ENCODE measurements around the gene OPRD1. TPM values are rescaled to one million over a fixed set of nuclear protein-coding genes. Genes with fewer than 3 reads are reported as not detected.
"Not testable (repeated sequence)": the region's sequence is repeated elsewhere in the genome, so short reads cannot be mapped to it uniquely, and the experiment has no call there.

The OPRD1 gene
- total RNA-seq, 1 donor from 2014 or later: not detected

DNA sequence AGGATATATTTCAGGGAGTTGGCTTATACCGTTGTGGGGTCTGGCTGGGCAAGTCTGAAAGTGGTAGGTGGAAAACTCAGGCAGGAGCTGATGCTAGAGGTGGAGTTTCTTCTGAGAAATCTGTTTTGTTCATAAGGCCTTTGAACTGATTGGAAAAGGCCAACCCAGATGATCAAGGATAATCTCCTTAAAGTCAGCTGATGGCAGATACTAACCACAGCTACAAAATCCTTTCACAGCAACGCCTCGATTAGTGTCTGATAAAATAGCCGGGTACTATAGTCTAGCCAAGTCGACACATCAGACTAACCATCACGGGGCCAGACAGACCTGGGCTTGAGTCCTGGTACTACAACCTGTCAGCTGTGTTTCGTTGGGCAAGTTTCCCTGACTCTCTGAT, 21.4 kb downstream of the OPRD1 start:
- no peak for DNase-seq
- no peak for ATAC-seq
- intact Hi-C loops (cut with micrococcal nuclease): no loop called here

DNA sequence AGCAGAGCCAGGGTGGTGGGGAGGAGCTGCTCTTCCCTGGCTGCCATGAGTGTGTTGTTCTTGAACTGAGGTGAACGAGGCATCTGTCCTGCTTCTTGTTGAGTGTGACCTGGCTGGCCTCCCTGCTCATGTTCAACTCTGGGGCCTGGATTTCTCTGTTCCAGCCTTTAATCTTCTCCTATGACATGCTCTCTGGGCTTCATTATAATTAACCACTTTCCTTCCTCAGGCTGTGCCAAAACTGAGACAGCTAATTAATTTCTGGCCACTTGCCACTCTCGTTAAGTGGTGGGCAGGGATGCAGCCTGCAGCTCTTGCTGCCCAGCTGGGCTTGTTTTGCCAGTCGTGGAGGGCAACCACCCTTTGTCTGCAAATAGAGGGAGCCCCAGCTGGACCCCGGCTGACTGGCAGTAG, 23.3 kb downstream of the OPRD1 start:
- peak; percentile 87 for ATAC-seq
- intact Hi-C loops (cut with micrococcal nuclease): no loop called here
- no peak for DNase-seq

DNA sequence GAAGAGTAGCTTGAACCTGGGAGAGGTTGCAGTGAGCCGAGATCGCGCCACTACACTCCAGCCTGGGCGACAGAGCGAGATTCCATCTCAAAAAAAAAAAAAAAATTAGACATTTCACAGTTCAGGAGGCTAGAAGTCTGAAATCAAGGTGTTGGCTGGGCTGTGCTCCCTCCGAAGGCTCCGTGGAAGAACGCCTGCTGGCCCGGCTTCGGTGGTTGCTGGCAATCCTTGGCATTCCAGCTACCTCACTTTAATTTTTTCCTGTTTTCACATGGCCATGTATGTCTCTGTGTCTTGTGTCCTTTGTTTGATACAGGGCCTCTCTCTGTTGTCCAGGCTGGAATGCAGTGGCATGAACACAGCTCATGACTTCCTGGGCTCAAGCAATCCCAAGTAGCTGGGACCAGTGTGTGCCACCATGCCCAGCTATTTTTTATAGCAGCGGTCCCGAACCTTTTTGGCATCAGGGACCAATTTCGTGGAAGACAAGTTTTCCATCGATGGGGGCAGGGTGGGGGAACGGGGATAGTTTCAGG, 24.5 kb downstream of the OPRD1 start:
- no peak for ATAC-seq
- DNase-seq: no peak
- intact Hi-C loops (cut with micrococcal nuclease): no loop called here

DNA sequence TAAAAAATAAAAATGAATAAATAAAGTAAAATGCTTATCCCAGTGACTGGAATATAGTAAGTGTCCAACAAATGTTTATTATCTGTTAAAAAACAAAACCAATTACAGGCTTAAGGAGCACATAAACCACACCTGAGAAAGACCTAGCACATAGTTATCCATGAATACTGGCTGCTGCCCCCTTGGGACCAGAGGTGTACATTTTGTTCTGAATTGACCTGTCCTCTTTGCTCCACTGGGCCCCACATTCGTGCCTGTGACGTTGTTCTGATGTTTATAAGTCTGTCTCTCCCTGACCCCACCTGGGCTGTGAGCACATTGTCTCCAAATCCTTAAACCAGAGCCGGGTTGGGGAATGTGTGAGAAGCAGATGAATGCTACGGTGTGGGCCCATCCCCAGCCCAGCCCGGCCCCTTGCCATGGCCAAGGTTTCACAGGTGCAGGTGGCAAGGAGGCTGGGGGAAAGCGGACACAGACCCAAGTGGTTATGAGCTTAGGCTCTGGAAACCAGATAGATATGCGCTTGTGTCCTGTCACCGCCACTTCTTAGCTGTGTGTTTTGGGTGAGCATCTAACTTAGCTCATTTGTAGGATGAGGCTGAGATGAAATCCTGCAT, 29.1 kb downstream of the OPRD1 start:
- intact Hi-C loops (cut with micrococcal nuclease): no loop called here
- DNase-seq (no peak), ATAC-seq (no peak)

DNA sequence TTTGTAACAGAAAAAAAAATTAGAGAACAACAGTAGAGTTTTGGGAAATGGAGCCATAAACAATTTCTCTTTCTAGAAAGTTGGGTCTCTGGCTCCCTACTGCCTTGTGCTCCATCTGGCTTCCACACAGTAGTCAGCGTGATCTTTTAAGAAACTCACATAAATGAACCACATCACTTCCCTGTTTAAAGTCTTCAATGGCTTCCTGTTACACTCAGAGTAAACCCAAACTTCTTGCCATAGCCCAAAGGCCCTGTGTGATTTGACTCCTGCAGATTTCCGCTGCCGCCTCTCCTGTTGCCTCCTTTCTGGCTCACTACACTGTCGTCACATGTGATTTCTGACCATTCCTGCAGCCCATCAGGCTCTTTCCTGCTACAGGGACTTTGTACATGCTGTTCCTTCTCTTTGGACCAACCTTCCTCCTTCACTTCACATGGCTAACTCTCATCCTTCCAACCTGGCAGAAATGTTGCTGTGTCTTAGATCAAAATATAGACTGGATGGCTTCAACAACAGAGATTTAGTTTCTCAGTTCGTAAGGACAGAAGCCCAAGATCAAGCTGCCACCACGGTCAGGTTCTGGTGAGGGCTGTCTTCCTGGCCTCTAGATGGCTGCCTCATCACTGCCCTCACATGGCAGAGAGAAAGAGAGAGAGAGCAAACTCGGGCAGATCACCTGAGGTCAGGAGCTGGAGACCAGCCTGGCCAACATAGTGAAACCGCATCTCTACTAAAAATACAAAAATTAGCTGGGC, 34.0 kb downstream of the OPRD1 start:
- ATAC-seq: no peak
- intact Hi-C loops (cut with micrococcal nuclease): no loop called here
- DNase-seq: no peak

DNA sequence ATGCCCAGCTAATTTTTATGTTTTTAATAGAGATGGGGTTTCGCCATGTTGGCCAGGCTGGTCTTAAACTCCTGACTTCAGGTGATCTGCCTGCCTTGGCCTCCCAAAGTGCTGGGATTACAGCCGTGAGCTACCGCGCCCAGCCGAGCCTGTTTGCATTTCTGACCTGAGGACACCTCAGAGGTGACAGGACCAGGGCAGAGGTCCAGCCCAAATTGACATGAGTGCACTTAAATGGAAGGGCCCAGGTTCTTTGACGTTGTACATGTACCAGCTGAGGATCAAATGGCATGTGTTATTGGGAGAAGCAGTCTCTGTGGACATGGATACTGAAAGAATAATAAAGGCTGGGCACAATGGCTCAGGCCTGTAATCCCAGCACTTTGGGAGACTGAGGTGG, 35.2 kb downstream of the OPRD1 start:
- intact Hi-C loops (cut with micrococcal nuclease); DNase-seq; ATAC-seq: not testable (repeated sequence)

DNA sequence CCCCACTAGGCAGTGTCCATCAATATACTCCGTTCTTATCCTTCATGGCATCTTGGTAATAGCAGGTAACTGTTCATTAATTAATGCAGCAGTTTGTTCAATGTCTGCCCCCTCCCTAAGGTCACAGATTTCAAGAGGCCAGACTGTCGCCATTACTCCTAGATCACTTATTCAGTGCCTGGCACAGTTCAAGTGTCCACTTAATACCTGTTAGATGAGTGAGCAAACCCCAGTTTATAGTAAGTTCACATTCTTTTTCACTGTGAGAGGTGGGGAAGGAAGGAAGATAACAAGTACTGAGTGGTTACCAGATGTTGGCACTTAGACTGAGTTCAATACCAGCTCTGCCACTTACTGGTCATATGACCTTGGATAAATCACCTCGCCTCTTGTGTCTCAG, 36.4 kb downstream of the OPRD1 start:
- DNase-seq: no peak
- intact Hi-C loops (cut with micrococcal nuclease): no loop called here

DNA sequence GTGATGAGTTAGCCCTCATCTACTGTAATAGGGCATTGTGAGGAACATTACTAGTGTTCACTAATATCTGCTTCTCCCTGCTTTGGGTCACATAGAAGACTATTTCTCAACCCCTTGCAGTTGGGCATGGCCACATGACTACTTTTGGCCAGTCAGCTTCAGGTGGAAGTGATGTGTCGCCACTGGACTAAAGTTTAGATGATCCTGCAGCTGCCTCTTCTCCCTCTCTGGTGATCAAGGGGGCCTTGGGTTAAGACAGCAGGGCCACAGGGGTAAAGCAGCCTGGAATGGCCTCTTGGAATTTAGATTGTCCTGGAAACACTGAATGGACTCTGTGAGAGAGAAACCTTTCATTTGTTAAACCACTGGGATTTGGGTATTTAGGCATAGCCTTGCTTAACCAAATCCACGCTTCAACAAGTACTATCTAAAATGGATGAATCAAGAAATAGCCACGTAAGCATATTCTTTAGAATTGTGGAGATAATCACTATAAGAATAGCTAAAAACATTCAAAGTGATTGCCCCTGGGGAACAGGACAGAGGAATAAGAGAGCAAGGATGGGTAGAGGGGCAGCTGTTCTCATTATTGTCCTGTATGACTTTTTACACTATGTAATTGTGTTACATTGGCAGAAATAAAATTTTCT, 41.2 kb downstream of the OPRD1 start:
- intact Hi-C loops (cut with micrococcal nuclease): no loop called here
- no peak for ATAC-seq
- DNase-seq: no peak

More for the DNA sequence above, 36.4 kb downstream of the OPRD1 start:
- ATAC-seq: no peak

DNA sequence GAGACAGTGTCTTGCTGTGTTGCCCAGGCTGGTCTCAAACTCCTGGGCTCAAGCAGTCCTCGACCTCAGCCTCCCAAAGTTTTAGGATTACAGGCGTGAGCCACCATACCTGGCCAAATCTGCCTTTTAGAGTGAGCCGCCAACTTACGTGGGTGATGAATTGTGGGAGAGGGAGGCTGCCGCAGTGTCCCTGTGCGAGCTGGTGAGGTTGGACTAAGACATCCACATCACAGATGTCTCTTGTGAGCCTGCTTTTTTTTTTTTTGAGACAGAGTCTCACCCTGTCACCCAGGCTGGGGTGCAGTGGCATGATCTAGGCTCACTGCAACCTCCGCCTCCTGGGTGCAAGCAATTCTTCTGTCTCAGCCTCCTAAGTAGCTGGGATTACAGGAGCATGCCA, 42.4 kb downstream of the OPRD1 start:
- DNase-seq; intact Hi-C loops (cut with micrococcal nuclease); ATAC-seq: not testable (repeated sequence)

DNA sequence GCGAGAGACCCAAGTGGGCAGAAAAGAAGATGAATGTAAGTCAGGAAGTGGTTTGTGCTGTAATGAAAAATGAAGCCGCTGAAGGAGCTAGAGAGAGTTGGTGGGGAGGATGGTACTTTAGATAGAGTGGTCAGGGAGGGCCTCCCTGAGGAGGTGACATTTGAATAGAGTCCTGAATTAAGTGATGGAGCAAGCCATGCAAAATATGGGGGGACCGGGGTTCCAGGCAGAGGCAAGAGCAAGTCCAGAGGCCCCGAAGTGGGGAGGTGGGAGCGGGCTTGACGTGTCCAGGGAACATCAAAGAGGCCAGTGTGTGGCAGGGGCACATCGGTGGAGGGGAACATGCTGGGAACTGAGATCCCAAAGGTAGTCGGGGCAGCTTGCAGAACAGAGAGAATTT, 43.1 kb downstream of the OPRD1 start:
- ATAC-seq (no peak), DNase-seq (no peak)
- intact Hi-C loops (cut with micrococcal nuclease): no loop called here

DNA sequence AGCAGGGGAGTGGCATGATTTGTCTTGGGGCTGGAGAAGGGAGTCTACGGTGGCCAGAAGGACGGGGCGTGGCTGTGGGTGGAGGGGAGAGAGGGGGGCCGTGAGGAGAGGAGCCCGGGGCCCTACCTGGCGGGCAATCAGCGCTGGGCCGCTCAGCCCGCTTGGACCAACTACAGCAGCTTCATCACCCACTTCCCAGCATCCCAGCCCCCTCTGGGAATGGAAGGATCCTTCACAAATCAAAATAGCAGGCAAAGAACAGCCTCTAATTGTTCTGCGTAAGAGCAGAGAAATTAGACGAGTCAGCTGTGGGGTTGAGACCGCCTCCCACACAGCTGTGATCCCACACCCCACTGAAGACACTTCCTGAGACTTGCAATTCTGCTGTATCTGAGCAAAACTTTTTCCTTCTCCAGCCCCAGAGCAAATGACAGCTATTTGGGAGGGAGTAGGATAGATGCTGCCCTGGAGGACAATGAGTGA, 43.5 kb downstream of the OPRD1 start:
- ATAC-seq: no peak
- no peak for DNase-seq
- intact Hi-C loops (cut with micrococcal nuclease): no loop called here

DNA sequence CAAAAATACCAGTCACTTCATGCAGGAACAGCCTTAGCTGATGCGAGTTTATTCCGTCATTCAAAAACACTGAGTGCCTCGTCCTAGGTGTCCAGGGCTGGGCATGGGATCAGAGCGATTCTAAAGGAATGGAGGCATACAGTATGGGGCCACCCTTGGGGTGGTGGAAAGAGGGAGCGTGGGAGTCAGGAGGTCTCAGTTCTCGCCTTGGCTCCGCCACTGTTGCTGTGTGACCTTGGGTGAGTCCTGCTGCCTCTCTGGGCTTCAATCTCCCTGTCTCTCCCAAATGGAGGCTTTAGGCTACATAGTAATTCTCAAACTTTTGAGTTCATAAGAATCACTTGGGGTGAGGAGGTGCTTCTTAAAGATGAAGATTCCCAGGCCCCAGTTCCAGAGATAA, 44.0 kb downstream of the OPRD1 start:
- ATAC-seq (no peak), DNase-seq (no peak)
- intact Hi-C loops (cut with micrococcal nuclease): no loop called here

DNA sequence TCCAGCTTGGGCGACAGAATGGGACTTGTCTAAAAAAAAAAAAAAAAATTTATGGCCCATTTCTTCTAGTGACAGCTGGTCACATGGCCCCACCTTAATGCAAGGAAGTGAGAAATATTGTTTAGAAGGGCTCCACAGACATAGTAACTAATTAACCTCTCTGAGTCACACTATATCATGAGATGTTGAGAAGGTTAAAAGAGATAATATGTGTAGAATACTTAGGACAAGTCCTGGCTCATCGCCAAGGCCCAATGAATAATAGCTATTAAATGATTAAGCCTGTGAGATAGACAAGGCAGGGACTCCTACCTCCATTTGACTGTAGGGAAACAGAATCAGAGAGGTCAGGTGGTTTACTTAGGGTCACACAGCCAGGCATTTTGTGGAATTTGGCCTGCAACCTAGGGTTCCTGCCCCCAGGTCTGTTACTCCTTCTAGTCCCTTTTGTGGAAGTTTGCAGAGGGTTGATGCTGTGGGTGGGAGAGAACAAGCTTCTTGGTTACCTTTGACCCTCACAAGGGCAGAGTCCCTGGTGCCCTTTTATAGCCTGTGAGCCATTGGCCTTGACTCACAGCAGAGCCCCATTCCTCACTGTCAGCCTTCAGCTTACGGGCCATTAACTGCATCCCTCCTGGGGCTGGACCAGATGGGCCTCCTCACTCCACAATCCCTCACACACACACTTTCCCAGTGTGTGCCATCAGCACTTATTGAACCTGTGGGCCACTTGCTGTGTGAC, 48.5 kb downstream of the OPRD1 start:
- no peak for DNase-seq
- intact Hi-C loops (cut with micrococcal nuclease): no loop called here
- ATAC-seq: no peak

DNA sequence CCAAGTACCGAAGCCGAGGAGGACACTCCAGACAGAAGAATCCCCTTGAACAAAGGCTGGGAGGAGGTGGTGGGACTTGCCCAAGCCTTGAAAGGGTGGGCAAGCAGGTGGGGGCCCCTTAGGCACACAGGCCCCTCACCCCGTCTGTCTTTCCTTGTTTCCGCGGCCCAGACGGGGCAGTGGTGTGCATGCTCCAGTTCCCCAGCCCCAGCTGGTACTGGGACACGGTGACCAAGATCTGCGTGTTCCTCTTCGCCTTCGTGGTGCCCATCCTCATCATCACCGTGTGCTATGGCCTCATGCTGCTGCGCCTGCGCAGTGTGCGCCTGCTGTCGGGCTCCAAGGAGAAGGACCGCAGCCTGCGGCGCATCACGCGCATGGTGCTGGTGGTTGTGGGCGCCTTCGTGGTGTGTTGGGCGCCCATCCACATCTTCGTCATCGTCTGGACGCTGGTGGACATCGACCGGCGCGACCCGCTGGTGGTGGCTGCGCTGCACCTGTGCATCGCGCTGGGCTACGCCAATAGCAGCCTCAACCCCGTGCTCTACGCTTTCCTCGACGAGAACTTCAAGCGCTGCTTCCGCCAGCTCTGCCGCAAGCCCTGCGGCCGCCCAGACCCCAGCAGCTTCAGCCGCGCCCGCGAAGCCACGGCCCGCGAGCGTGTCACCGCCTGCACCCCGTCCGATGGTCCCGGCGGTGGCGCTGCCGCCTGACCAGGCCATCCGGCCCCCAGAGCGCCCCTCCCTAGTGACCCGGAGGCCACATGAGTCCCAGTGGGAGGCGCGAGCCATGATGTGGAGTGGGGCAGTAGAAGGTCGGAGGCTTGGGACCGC, 50.8 kb downstream of the OPRD1 start:
- intact Hi-C loops (cut with micrococcal nuclease): no loop called here

DNA sequence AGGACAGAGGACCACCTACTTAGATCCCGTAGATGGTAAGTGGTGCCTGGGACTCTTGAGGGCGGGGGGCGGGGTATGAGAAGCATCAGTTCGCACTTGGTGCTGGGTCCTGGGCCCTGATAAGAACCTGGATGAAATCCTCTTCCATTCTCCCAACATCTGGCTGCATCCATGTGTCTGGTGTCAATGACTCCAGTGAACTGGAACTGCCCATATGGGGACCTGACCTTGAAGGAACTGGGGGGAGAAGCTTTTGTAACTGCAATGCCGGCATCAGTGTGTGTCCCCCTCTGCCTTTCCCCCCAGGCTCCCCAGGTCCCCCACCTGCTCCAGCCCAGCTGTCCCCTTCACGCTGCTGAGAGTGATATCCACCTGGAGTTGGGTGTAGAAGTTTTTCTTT, 52.7 kb downstream of the OPRD1 start:
- intact Hi-C loops (cut with micrococcal nuclease): no loop called here
- DNase-seq: no peak
- no peak for ATAC-seq

More for the DNA sequence above, 50.8 kb downstream of the OPRD1 start:
- no peak for ATAC-seq
- DNase-seq: no peak

DNA sequence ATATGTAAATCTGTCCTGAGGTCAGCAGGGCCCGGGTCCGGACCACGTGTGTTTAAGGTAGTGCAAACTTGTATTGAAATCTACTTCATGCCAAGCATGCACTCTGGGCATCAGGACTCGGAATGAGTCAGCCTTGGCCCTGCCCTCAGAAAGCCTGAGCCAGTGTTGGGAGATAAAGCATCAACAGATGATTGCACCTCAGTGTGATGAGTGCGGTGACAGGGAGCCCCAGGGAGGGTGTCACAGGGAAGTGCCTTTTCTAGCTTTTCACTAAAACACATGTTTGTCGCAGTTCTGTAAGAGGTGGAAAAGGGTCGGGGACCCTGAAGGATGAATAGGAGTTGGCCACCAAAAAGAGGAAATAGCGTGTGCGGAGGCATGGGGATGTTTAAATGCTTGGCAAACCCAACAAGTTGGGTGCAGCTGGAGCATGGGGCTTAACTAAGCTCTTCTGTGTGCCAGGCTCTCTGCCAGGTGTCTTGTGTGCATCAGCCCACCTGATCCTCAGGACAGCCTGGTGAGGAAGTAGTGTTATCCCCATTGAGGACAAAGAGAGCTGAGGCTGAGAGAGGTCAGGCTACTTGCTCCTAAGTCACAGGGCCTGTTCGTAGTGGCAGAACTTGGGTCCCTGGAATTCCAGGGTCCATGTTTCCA, 54.2 kb downstream of the OPRD1 start:
- DNase-seq (no peak), ATAC-seq (no peak)
- intact Hi-C loops (cut with micrococcal nuclease): no loop called here

DNA sequence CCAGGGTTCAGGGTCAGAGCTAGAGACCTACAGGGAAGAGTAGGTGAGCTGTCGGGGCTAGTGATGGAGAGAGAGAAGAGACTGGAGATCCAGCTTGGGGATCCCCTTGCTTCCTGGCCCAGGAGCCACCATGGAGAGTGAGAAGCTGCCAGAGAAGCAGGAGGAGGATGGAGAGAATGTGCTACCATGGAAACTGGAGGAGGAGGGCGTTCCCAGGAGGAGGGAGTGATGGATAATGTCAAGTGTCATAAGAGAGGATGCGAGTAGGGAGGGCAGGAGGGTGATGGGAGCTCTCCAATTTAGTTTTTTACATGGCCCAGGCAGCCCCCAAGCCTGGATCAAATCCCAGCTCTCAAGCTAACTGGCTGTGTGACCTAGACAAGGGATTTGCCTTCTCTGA, 55.9 kb downstream of the OPRD1 start:
- no peak for ATAC-seq
- no peak for DNase-seq
- intact Hi-C loops (cut with micrococcal nuclease): no loop called here

DNA sequence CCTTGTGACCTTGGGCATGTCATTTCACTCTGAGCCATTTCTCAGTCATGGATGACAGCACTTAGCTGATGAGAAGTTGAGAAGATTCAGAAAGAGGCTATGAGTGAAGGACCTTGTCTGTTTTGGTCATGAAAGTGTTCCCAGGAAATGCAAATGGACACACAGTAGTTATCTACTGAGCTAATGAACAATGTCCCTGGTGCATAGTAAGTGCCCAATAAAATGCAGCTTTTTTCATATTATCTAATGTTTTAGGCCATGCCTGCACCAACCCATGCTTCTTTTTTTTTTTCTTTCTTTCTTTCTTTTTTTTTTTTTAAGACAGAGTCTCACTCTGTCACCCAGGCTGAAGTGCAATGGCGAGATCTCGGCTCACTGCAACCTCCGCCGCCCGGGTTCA, 58.0 kb downstream of the OPRD1 start:
- no peak for ATAC-seq
- intact Hi-C loops (cut with micrococcal nuclease): loop anchor here (5.0 kb wide), 1 partner anchor 83 kb away; no protein-coding TSS in a partner anchor
- DNase-seq: no peak

All from left ventricle myocardium superior (tissue), 1 donor.